Pons (tissue), 1 donor: Measurements from ENCODE around the gene TAOK2.

ENCODE experiments used
- DNase-seq: peaks from one replicate; pipeline ENCODE4 v3.0.0-alpha.2; 2016; ENCODE audit warnings: low spot score

Gene TAOK2

GRCh38 chr16:29963021-29963743, 10.5 kb upstream of the TAOK2 start:
- DNase-seq: no peak

- DNase-seq: no peak
Observed at GRCh38 chr16:29968205-29968604, 5.5 kb upstream of the TAOK2 start.

- DNase-seq: no peak
Observed at GRCh38 chr16:29971304-29971703, 2.4 kb upstream of the TAOK2 start.

GRCh38 chr16:29972500-29972899, 1.2 kb upstream of the TAOK2 start:
- DNase-seq: no peak

- DNase-seq: no peak
Observed at GRCh38 chr16:29972992-29973383, 680 bp upstream of the TAOK2 start.

- peak; percentile 22 for DNase-seq
Observed at GRCh38 chr16:29974291-29975133, 844 bp downstream of the TAOK2 start.

- DNase-seq: no peak
Observed at GRCh38 chr16:29975134-29975538, 1.5 kb downstream of the TAOK2 start.

- no peak for DNase-seq
Observed at GRCh38 chr16:29975811-29976511, 2.3 kb downstream of the TAOK2 start.

GRCh38 chr16:29977063-29977825, 3.6 kb downstream of the TAOK2 start:
- DNase-seq: no peak

- DNase-seq: no peak
Observed at GRCh38 chr16:29978081-29978480, 4.4 kb downstream of the TAOK2 start.

- DNase-seq: no peak
Observed at GRCh38 chr16:29978564-29979270, 5.0 kb downstream of the TAOK2 start.

GRCh38 chr16:29982560-29983419, 9.1 kb downstream of the TAOK2 start:
- no peak for DNase-seq

GRCh38 chr16:29983420-29984136, 9.9 kb downstream of the TAOK2 start:
- no peak for DNase-seq

GRCh38 chr16:29984137-29984763, 10.6 kb downstream of the TAOK2 start:
- no peak for DNase-seq

GRCh38 chr16:29984764-29985147, 11.1 kb downstream of the TAOK2 start:
- no peak for DNase-seq

- DNase-seq: no peak
Observed at GRCh38 chr16:29985271-29985811, 11.7 kb downstream of the TAOK2 start.

GRCh38 chr16:29986231-29986630, 12.6 kb downstream of the TAOK2 start:
- DNase-seq: no peak

- DNase-seq: no peak
Observed at GRCh38 chr16:29986931-29987330, 13.3 kb downstream of the TAOK2 start.
